Stimulated activated memory B cell treated with anti-CD40 and anti-IgM and Interleukin-4, amounts not matched to agents 10 μg/mL and 1 μg/mL and 100 μg/mL, for 72 hours (primary cell): ENCODE measurements around the gene CYP39A1.

Experiments used
- ATAC-seq: fragments of 150-1000 bp; cut with Tn5 transposase; 2 replicates; pipeline ENCODE4 v1.10.0; 2021
- H3K27ac Mint-ChIP-seq: one replicate; pipeline ENCODE4 v1.8.0; 2022; ENCODE audit warnings: mild to moderate bottlenecking, mixed read lengths
- H3K27me3 Mint-ChIP-seq: one replicate; pipeline ENCODE4 v1.8.0; 2022; ENCODE audit warnings: mixed read lengths
- H3K36me3 Mint-ChIP-seq: one replicate; pipeline ENCODE4 v1.8.0; 2022; ENCODE audit warnings: mixed read lengths
- H3K4me1 Mint-ChIP-seq: one replicate; pipeline ENCODE4 v1.8.0; 2022; ENCODE audit warnings: mixed read lengths
- H3K4me3 Mint-ChIP-seq: one replicate; pipeline ENCODE4 v1.8.0; 2022; ENCODE audit warnings: mild to moderate bottlenecking, moderate library complexity, mixed read lengths
- H3K9me3 Mint-ChIP-seq: one replicate; pipeline ENCODE4 v1.8.0; 2022; ENCODE audit warnings: mixed read lengths

CYP39A1 gene

DNA sequence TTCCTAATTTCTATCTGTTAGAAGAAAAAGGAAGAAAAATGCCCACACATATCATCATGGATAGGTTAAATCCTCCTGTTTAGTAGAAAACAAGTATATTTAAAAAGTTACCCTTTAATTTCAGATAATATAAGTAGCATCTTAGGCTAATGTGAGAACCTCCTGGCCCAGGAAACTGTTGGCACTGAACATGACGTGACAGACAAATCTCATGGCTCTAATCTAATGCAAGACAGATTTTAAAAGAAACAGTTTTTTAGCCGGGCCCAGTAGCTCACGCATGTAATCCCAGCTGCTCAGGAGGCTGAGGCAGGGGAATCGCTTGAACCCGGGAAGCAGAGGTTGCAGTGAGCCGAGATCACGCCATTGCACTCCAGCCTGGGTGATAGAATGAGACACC lies 22.9 kb downstream of the CYP39A1 start:
- ATAC-seq, result no peak
- Mint-ChIP-seq H3K36me3 (no peaks in the 10 kb centered on the region), H3K9me3 (no peaks in the 10 kb centered on the region), H3K27ac (no peak overlapping the region), H3K27me3 (peaks cover 17% of the 10 kb centered on the region), H3K4me1 (peaks cover 5% of the 10 kb centered on the region), H3K4me3 (no peak overlapping the region)

DNA sequence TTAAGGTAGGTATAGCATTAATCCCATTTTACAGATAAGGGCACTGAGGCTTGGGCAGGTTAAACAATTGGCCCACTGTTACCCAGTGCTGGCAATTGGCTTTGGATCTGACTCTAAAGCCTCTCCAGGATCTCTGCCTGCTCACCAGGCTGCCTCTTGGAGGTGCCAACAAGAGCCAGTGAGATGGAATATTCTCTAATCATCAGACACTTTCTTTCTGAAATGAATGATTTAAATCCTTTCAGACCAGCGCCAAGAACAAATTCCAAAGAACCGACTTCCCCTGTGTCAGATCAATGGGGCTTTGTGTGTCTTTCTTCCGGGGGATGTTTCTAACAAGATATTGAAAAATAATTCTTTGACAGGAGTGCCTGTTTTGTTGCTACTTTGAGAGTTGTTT lies 23.6 kb downstream of the CYP39A1 start:
- no peaks in the 10 kb centered on the region for H3K36me3 Mint-ChIP-seq
- peaks cover 18% of the 10 kb centered on the region for H3K27me3 Mint-ChIP-seq
- H3K4me3 Mint-ChIP-seq, result no peak overlapping the region
- H3K27ac Mint-ChIP-seq, result no peak overlapping the region
- H3K9me3 Mint-ChIP-seq, result no peaks in the 10 kb centered on the region
- H3K4me1 Mint-ChIP-seq, result peaks cover 5% of the 10 kb centered on the region
- no peak for ATAC-seq

DNA sequence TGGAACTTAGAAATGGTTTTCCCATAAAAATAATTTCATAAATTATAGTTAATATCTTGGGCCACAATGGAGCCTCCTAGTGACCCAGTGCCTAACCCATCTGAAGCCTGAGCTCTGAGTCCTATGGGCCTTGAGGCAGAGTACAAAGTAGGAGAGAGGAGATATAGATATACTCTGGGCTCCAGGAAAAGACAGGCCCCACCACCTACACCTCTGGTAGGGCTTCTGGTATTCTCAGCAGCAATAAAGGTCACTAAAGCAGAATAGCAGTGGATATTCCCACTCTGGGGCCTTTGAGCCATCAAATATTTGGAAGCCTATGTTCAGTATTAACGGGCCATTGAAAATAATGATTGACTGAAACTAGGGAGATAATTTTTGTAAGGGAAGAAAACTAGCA lies 24.1 kb downstream of the CYP39A1 start:
- Mint-ChIP-seq H3K27ac (no peak overlapping the region), H3K27me3 (peaks cover 23% of the 10 kb centered on the region), H3K36me3 (no peaks in the 10 kb centered on the region), H3K4me3 (no peak overlapping the region), H3K4me1 (peaks cover 5% of the 10 kb centered on the region), H3K9me3 (no peaks in the 10 kb centered on the region)
- no peak for ATAC-seq

DNA sequence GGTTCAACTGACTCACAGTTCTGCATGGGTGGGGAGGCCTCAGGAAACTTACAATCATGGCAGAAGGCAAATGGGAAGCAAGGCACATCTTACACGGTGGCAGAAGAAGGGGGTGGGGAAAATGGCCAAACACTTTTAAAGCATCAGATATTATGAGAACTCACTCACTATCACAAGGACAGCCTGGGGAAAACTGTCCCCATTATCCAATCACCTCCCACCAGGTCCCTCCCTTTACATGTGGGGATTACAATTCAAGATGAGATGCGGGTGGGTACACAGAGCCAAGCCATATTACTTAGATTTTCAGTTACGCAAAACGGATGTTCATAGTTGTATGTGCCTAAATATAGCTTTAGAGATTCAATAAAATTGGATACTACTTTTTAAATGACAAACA lies 25.6 kb downstream of the CYP39A1 start:
- Mint-ChIP-seq H3K4me1 (peaks cover 5% of the 10 kb centered on the region), H3K4me3 (no peak overlapping the region), H3K27ac (no peak overlapping the region), H3K9me3 (no peaks in the 10 kb centered on the region), H3K36me3 (no peaks in the 10 kb centered on the region), H3K27me3 (peaks cover 38% of the 10 kb centered on the region)
- no peak for ATAC-seq

DNA sequence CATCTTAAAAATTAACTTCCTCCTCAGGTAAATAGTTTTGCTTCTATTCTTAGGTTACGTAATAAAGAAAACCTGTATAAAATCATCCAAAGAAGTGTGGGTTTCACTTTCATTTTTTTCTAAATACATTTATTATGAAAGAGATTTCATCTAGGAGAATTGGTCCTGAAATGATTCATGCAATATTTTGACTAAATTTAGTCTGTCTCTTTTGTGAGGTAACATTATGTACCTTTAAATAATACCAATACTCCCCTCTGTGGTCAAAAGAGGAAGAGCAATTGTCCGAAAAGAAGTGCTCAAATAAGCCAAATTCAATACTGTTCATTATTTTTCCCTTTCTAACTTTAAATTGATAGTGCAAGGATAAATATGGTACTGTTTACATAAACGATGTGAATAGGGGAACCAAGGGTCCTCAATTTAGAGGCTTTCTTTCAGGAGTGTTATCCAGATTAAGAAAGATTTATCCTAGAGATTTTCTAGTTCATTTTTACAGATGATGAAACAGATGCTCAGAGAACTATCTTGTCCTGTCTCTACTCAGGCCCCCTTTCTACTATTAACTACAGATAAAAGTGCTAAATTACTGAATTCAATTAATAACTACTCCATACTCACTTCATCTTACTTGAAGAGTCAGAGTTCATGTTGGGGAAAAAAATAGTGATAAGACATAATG lies 26.2 kb downstream of the CYP39A1 start:
- no peaks in the 10 kb centered on the region for H3K36me3 Mint-ChIP-seq
- H3K27me3 Mint-ChIP-seq, result peaks cover 33% of the 10 kb centered on the region
- no peak overlapping the region for H3K4me3 Mint-ChIP-seq
- no peak overlapping the region for H3K27ac Mint-ChIP-seq
- H3K4me1 Mint-ChIP-seq, result peaks cover 5% of the 10 kb centered on the region
- no peaks in the 10 kb centered on the region for H3K9me3 Mint-ChIP-seq
- ATAC-seq, result no peak

DNA sequence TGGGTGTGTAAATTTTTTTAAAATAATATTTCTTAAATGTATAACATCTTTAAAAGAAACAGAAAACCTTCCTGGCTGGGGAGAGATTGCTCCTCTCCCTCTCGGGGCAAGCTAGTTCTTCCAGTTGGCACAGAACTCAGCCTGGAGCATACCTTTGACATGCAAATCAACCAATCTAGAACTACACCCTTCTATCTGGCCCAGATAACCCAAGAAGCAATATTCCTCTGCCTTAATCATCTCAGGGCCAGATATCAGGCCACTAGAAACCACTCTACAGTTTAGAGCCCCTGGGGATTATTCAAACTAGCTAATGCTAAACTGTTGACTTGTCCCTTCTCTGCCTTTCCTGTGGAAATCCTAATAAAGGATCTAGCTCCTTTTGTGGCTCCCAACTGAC lies 33.9 kb downstream of the CYP39A1 start:
- Mint-ChIP-seq H3K27ac (no peak overlapping the region), H3K36me3 (no peaks in the 10 kb centered on the region), H3K4me1 (no peaks in the 10 kb centered on the region), H3K9me3 (peaks cover 2% of the 10 kb centered on the region), H3K4me3 (no peak overlapping the region), H3K27me3 (peaks cover 39% of the 10 kb centered on the region)
- no peak for ATAC-seq

DNA sequence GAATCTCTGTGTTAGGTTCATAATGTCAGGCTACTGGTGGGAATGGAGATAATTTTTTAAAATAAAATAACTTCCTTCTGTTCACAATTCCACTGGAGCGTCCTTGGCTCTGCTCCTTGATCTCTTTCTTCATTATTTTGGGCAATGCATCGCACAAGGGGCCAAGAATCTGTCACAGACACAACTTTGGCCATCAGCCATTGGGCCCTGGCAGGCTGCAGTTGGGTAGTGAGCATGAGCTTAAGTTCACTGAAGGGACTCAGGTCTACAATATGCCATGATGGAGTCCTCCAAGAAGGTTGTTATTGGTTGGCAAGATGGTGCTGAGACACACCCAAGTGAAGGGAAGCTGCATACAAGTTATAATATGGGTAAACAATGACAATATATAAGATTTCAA lies 40.0 kb downstream of the CYP39A1 start:
- peaks cover 12% of the 10 kb centered on the region for H3K27me3 Mint-ChIP-seq

DNA sequence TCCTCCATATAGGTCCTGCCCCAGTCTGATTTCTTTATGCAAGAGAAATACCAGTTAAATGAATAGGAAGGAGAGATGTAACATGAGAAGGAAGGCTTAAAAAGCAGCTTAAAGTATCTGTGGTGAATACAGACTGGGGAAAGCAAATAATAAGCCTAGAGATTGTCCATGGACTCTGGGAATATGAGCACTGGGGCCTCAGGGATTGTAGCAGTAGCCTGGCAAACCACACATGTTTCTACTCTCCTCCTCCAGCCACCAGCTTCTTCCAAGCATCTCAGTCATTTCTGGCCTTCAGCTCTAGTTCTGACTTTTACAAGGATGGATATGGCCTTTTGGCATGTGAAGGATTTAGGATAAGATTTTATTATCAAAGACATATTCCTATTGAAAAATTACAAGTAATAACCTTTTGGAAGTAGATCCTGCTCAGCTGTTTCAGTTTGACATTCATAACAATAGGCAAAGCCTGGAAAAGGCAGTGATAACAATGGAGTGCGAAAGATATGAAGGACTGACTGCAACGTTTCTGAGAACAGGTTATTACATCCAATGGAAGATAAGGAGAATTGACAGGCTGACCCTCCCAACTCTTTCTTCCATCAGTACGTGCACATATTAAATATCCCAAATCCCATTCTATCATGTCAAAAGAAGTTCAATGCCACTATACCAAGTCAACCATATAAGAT lies 41.6 kb downstream of the CYP39A1 start:
- no peaks in the 10 kb centered on the region for H3K36me3 Mint-ChIP-seq
- H3K4me1 Mint-ChIP-seq, result no peaks in the 10 kb centered on the region
- H3K27ac Mint-ChIP-seq, result no peak overlapping the region
- H3K27me3 Mint-ChIP-seq, result peaks cover 5% of the 10 kb centered on the region
- ATAC-seq, result no peak
- no peaks in the 10 kb centered on the region for H3K9me3 Mint-ChIP-seq
- no peak overlapping the region for H3K4me3 Mint-ChIP-seq

More for the DNA sequence above, 40.0 kb downstream of the CYP39A1 start:
- H3K27ac Mint-ChIP-seq, result no peak overlapping the region
- no peak for ATAC-seq
- no peak overlapping the region for H3K4me3 Mint-ChIP-seq
- peaks cover 2% of the 10 kb centered on the region for H3K9me3 Mint-ChIP-seq
- no peaks in the 10 kb centered on the region for H3K4me1 Mint-ChIP-seq
- no peaks in the 10 kb centered on the region for H3K36me3 Mint-ChIP-seq

DNA sequence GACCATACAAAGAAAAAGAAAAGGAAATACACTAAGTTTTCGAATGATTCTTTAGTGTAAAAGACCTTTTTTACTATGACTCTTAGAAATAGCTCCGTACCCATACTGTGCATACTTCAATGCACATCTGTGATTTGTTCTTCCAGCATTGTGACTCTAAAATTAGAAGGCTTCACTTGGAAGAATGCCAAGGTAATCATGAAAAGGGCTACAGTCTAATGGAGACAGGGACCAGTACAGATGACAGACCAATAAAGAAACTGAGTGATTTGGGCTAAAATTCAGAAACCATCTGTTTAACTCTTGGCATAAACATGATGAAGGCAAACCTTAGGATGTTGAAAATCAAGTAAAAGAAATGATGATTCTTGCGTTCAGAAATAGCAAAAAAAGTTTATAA lies 46.3 kb downstream of the CYP39A1 start:
- no peak overlapping the region for H3K27ac Mint-ChIP-seq
- no peaks in the 10 kb centered on the region for H3K36me3 Mint-ChIP-seq
- H3K4me3 Mint-ChIP-seq, result no peak overlapping the region
- ATAC-seq, result no peak
- H3K4me1 Mint-ChIP-seq, result no peaks in the 10 kb centered on the region
- H3K9me3 Mint-ChIP-seq, result no peaks in the 10 kb centered on the region
- no peaks in the 10 kb centered on the region for H3K27me3 Mint-ChIP-seq

DNA sequence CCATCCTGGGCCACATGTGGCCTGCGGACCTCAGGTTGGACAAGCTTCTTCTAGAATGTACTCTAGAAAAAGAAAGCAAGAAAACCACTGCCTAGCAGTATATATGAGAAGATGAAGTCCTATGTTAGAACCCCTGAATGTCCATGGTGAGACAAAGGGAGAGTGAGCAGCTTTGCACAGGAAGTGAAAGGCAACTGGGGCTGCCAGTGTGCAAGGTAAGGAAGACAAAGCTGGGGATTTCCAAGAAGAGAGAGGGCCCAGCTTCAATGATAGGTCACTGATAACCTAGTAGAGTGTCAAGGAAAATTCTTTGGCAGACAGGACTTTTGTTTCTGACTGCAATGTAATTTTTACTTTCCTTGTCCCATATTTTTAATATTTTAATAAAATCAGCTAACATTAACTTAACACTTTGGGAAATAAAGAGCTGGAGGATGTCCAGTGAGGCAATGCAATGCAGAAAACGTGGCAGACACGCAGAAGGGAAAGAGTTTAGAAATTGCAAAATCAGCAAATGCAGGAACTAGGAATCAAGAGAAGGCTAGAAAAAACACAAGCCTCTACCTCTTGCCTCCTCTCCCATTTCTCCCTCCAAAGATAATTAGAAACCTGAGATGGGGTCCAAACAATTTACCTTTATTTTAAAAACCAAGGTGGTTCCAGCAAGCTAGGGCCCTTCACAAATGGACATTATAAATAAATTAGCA lies 47.4 kb downstream of the CYP39A1 start:
- Mint-ChIP-seq H3K9me3 (no peaks in the 10 kb centered on the region), H3K27ac (no peak overlapping the region), H3K4me3 (no peak overlapping the region), H3K27me3 (no peaks in the 10 kb centered on the region), H3K36me3 (no peaks in the 10 kb centered on the region), H3K4me1 (no peaks in the 10 kb centered on the region)
- no peak for ATAC-seq

DNA sequence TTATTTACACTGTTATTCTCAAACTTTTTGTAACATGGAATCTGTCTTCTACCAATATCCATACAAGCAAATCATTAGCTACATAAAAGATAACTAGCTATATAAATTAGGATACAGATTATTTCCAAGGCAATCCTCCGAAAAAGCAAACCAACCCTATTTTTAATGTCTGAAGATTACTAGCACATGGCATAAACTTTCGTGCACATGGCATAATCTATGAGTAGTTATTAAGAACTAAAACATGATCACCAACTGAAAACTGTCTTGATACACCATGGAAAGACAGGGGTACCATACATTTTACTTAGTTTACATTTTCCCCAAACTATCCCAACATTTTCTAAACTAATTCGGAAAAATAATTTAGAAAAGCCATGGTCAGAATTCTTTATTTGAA lies 54.4 kb downstream of the CYP39A1 start:
- H3K27ac Mint-ChIP-seq, result no peak overlapping the region
- ATAC-seq, result no peak

DNA sequence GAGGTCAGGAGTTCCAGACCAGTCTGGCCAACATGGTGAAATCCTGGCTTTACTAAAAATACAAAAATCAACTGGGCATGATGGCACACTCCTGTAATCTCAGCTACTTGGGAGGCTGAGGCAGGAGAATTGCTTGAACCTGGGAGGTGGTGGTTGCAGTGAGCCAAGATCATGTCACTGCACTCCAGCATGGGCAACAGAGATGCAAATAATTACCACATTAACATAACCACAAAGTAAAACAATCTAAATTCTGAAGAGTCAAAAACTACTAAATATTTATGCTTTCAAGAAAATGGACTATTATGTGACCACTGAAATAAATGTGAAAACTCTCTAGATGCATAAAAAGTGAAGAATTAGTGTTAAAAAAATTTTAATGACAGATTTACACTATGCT lies 59.9 kb downstream of the CYP39A1 start:
- ATAC-seq, result no peak
- Mint-ChIP-seq H3K9me3 (peaks cover 9% of the 10 kb centered on the region), H3K27ac (no peak overlapping the region), H3K36me3 (no peaks in the 10 kb centered on the region), H3K4me3 (no peak overlapping the region), H3K27me3 (peaks cover 20% of the 10 kb centered on the region), H3K4me1 (peaks cover 6% of the 10 kb centered on the region)

More for the DNA sequence above, 54.4 kb downstream of the CYP39A1 start:
- Mint-ChIP-seq H3K36me3 (no peaks in the 10 kb centered on the region), H3K4me1 (peaks cover 6% of the 10 kb centered on the region), H3K4me3 (no peak overlapping the region), H3K27me3 (peaks cover 20% of the 10 kb centered on the region), H3K9me3 (peaks cover 9% of the 10 kb centered on the region)

DNA sequence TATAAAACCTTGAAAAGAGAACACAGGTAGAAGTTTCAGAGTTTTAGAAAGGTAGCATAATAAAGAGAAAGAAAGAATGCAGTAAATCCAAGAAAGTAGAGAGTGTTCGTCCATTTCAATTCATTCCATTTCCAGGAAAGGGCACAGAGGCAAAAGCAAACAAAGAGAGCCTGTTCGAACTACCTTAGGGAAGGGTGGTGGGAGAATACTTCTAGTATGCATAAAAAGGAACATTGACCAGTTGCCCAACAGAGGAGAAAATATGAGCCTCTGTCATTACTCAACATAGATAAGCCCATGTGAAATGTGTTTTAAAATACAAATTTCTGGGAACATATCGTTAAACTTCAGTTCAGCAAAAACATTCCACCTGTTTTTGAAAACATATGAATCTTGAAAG lies 60.6 kb downstream of the CYP39A1 start:
- peaks cover 6% of the 10 kb centered on the region for H3K4me1 Mint-ChIP-seq
- no peak overlapping the region for H3K4me3 Mint-ChIP-seq
- no peak for ATAC-seq
- no peaks in the 10 kb centered on the region for H3K36me3 Mint-ChIP-seq
- H3K27ac Mint-ChIP-seq, result no peak overlapping the region
- H3K9me3 Mint-ChIP-seq, result peaks cover 9% of the 10 kb centered on the region
- H3K27me3 Mint-ChIP-seq, result peaks cover 20% of the 10 kb centered on the region

DNA sequence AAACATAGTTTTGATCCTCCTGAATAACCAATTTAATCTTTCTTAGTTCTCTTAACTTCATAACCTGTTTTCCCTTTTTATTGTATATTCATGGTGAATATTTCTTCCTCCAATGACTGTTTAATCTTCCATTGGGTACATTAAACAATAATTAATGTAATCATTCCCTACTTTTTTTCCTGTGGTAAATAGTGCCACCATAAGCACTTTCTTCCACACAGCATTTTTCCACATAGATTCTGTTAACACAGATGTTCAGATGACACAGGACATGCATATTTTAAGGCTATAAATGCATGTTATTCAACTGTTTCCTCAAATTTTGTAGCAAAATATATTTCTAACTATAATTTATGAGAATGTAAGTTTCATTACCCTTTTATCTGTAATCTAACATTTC lies 61.9 kb downstream of the CYP39A1 start:
- no peak for ATAC-seq

DNA sequence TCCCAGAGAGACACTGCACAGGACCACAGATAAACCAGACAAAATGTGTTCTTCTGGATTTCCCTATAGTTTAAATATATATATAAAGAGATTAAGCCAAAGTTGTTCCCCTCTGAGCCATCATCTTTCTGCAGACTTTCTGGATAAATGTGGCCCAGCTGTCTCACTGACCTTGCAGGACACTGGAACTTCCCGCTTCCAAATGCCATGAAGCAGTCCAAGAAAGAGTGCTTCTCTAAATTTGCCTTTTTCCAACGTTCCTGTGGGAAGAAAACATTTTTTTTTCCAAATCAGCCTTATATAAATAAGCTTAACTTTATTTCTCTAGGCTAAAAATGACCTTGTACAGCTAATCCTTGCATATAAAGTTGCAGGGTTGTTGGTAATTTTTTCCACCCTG lies 65.7 kb downstream of the CYP39A1 start:
- Mint-ChIP-seq H3K27me3 (no peaks in the 10 kb centered on the region), H3K4me3 (no peak overlapping the region), H3K9me3 (no peaks in the 10 kb centered on the region), H3K27ac (no peak overlapping the region), H3K36me3 (no peaks in the 10 kb centered on the region), H3K4me1 (no peaks in the 10 kb centered on the region)
- ATAC-seq, result no peak

More for the DNA sequence above, 61.9 kb downstream of the CYP39A1 start:
- H3K4me3 Mint-ChIP-seq, result no peak overlapping the region
- no peak overlapping the region for H3K27ac Mint-ChIP-seq
- H3K9me3 Mint-ChIP-seq, result peaks cover 9% of the 10 kb centered on the region
- peaks cover 6% of the 10 kb centered on the region for H3K4me1 Mint-ChIP-seq
- H3K27me3 Mint-ChIP-seq, result peaks cover 20% of the 10 kb centered on the region
- H3K36me3 Mint-ChIP-seq, result no peaks in the 10 kb centered on the region

DNA sequence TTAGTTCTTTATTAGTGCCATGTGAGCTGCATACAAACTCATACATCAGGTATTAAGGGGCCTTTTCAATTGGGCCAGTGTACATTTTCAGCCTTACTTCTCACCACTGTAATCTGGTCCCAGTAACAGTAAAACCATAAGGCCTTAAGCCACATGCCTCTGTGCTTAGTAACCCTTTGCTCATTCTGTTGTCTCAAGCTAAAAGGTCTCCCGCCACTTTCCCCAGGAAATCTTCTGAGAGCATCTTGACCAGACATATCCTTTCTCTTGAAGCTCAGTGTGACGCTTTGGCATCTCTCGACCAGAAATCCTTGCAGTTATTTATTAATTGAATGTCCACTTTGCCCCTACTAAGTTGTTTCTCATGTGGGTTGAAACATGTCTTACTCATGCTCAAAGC lies 68.0 kb downstream of the CYP39A1 start:
- Mint-ChIP-seq H3K4me1 (no peaks in the 10 kb centered on the region), H3K27ac (no peak overlapping the region), H3K4me3 (no peak overlapping the region), H3K36me3 (no peaks in the 10 kb centered on the region), H3K9me3 (no peaks in the 10 kb centered on the region), H3K27me3 (no peaks in the 10 kb centered on the region)
- no peak for ATAC-seq
